Activated naive CD8-positive, alpha-beta T cell treated with anti-CD3 and anti-CD28 coated beads, Interleukin-2, amount 50 U/mL, for 16 hours (primary cell): ENCODE measurements around the gene NHLRC4.
"Not testable (repeated sequence)": the region's sequence is repeated elsewhere in the genome, so short reads cannot be mapped to it uniquely, and the experiment has no call there.

ENCODE experiments used
- DNase-seq: peaks from one replicate; pipeline ENCODE4 v3.0.0-alpha.2; 2020; ENCODE audit warnings: low read depth, low spot score

The NHLRC4 gene

DNA sequence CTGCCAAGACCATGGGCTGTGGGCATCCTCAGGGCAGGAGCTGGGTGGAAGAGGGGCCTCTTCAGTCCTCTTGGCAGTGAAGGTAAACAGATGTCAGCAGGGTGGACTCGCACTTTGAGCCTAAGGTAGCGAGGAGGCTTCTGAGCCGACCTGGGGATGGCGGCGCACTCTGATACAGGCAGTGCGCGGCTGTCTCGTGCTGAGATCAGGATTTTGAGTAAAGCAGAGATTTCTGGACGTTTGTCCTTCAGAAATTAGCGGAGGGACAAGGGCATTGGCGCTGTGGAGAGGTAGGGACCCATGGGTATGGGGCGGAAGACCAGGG is 29.9 kb downstream of the NHLRC4 start:
- no peak for DNase-seq

GRCh38 chr16:597655-598054 is 30.9 kb downstream of the NHLRC4 start:
- DNase-seq: not testable (repeated sequence)

DNA sequence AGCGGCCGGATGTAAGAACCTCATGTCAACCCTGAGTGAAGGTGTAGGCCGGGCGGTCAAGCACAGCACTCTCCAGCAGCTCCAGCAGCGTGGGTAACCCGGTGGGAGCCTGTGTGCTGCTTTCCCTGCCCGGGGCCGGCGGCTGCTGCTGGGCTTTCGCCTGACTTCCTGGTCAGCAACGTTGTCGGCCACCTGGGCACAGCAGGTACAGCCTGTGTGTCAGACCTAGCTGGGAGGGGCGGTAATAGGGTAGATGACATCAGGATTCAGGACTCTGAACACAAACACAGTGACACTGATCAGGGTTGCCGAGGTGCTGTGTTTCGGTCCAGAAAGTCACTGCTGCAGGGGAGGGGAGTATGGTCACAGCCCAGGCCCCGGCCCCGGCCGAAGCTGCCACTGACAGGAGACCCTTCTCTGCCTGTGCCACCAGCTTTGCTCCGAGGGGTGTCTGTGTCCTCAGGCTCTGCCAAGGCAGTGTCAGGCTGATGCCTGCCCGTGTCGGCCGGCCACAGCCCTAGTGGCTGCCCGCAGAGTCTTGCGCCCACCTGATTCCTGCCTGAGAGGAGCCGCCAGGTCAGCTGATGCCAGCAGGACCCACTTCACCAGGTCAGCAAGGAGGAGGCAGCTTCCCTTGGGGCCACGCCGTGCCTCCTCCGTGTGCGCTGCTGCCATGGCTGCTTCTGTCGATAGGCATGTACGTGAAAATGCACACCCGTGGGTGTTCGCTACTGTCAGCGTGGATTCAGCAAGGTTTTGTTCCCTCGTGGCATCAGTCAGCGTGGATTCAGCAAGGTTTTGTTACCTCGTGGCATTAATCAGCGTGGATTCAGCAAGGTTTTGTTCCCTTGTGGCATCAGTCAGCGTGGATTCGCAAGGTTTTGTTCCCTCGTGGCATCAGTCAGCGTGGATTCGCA is 32.3 kb downstream of the NHLRC4 start:
- DNase-seq: no peak

GRCh38 chr16:600781-601180 is 34.0 kb downstream of the NHLRC4 start:
- no peak for DNase-seq

DNA sequence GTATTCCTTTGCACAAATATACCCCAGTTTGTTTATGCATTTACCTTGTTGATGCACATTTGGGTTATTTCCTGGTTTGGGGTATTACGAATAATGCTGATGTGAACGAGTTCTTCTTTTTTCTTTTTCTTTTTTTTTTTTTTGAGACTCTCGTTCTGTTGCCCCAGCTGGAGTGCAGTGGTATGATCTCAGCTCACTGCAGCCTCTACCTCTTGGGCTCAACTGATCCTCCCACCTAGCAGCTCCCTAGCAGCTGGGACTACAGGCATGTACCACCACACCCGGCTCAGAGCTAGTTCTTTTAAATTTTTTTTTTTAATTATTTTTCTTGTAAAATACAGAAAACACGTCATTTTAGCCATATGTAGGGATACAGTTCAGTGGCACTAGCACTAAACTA is 37.1 kb downstream of the NHLRC4 start:
- DNase-seq: no peak

- no peak for DNase-seq
Measured at GRCh38 chr16:606656-607307, 40.0 kb downstream of the NHLRC4 start.

DNA sequence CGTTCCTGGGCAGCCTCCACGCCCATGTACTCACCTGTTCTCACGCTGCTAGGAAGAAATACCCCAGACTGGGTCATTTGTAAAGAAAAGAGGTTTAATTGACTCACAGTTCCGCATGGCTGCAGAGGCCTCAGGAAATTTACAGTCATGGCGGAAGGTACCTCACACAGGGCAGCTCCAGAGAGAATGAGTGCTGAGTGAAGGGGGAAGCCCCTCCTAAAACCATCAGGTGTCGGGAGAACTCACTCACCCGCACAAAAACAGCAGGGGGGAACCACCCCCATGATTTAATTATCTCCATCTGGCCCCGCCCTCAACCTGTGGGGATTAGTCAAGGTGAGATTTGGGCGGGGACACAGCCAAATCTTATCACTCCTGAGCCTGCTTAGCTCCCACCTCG is 41.2 kb downstream of the NHLRC4 start:
- DNase-seq: no peak

DNA sequence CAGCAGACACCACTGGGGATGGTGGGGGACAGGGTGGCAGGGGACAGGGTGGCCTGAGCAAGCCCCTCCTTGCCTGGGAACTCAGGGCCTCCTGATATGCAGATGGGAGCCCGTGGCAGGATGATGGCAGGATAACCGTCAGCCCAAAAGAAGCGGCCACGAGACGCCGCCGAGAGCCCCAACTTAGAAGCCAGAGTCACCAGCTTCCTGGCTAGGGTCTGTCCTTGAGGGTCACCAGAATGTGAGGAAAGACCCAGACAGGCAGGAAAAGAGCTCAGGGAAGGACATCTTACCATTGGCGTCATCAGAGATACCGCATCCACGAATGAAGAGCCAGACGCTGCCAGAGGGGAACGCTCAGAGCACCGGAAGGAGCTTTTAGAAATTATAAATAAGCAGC is 42.5 kb downstream of the NHLRC4 start:
- DNase-seq: no peak

GRCh38 chr16:609984-610383 is 43.2 kb downstream of the NHLRC4 start:
- no peak for DNase-seq

DNA sequence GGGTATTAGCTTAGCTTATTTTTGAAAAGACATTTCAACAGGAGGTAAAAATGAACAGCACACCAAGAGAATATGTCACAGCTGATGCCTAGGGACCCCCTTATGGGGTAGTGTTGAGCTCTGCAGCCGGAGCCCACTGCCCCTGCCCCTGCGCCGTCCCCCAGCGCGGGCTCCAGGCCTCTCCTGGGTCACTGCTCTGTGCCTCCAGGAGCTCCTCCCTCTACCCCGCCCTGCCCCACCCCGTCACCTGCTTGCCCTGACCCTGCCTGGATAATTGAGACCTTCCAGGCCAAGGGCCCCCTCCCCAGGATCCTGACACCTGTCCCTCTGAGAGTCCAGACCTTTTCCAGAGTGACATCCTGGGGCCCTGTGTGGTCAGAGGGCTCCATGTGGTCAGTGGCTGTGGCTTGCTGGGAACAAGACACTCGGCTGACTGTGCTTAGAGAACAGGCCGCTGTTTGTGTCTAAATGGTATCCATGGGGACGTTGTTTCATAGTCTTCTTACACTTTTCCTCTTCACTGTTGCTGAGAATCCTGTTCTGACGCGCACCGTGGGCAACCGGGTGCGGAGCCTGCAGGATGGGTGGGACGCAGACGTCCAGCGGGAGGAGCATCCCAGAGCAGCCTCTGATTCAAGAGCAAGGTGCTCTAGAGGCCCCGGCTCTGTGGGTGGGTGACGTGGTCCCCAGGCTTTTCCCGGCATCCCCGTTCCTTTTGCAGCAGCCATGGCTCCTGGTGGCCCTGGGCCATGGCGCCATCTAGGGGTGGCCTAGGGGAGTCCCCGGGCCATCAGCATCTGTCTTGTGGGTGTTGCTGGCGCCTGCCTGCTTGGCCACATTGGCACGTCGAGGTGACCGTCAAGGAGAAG is 43.9 kb downstream of the NHLRC4 start:
- peak; percentile 26 for DNase-seq

DNA sequence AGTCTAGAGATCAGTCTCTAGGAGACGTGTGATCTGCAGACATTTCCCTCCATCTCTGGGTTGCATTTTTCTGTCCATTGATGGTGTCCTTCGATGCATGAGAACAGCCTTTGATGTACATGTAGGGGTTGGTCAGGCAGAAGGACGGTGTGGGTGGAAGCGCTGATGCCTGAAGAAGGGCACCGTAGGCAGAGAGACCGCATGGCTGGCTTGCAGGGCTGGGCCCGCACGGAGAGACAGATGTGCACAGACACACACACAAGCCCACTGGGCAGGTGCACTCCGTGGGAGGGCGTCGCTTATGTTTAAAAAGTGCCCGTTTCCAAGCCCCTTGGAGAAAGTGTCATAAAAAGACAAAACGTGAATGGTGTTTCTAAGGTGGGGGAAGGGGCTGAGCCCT is 48.3 kb downstream of the NHLRC4 start:
- no peak for DNase-seq

GRCh38 chr16:616733-617586 is 50.2 kb downstream of the NHLRC4 start:
- no peak for DNase-seq

DNA sequence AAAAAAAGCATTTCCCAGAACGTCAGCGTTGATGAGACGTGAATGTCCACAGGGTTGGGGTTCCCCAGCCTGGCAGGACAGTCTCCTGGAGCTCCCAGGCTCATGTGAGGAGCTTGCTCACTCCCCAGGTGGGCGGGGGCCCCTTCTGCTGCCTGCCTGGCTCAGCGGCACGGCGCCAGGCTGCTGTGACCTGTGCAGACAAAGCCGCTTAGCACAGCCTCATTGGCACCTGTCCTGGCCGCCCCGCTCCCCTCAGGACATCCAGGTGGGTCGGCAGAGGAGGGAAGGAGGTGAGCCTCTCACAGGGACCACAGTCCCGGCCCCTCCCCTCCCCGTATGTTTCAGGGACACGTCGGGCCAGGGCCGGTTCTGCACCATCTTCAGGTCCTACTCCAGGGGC is 51.0 kb downstream of the NHLRC4 start:
- no peak for DNase-seq
